ENCODE results near the gene EVI2B. TPM values are rescaled to one million over a fixed set of nuclear protein-coding genes. Genes with fewer than 3 reads are reported as not detected.

Gene EVI2B
- 3.3 TPM for total RNA-seq

GRCh38 chr17:31313982-31314781, at the start of gene EVI2B:
TSS of gene EVI2B (minus strand) at chr17:31314054. CDS start at chr17:31305609, 8,445 bp downstream.

DNA sequence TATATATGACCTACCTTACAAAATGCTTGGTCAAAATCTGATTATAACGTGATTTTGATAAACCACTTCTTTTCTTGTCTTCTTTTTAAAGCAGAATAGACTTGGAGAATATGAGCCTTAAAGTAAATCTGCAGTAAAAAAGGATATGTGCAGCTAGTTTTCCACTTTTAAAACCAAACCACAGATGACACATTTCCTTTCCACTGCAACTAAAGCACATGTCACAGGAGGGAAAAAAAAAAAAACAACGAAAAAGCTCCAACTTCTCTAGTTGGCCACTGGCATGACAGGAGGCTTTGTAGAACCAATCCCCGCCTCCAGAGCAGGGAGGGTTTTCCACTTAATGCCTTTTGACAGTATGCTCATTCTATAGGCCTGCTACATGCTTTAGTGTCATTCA, 7.6 kb upstream of the EVI2B start, which contains the start of gene EVI2A:
EVI2A (minus strand) TSS at position 142 of the 400 bp plus-strand sequence. CDS start 2,609 bp downstream, outside the sequence.

GRCh38 chr17:31297090-31297489, 16.8 kb downstream of the EVI2B start, which contains the start of gene OMG:
TSS of gene OMG (minus strand) at chr17:31297239. CDS start at chr17:31296331, 908 bp downstream.

Other genes with a start within 250 kb of the EVI2B start
- gene NF1, start 219.1 kb downstream of the EVI2B start, total RNA-seq = 89.8 TPM
- not detected for gene OMG, start 16.8 kb downstream of the EVI2B start, total RNA-seq
- gene EVI2A, start 7.6 kb upstream of the EVI2B start, total RNA-seq = 3.4 TPM
- gene RAB11FIP4, start 77.6 kb upstream of the EVI2B start, total RNA-seq = 15.4 TPM